Measurements from ENCODE around the gene PRMT7.

GRCh38 chr16:68406458-68407152 lies 95.8 kb downstream of the PRMT7 start:
- TF ChIP-seq CTCF (conservative IDR thresholded peaks at IDR 0.05; ENCODE audit: low read depth, low read length) (no peak), EZH2 (IDR thresholded peaks at IDR 0.05; ENCODE audit: low read length, unreplicated experiment) (no peak), EZH2phosphoT487 (IDR thresholded peaks at IDR 0.05; ENCODE audit: borderline replicate concordance, low read length) (no peak)
